ENCODE results near the gene RTN1.

RTN1 gene

GRCh38 chr14:59582845-59583509 lies 287.6 kb downstream of the RTN1 start:
- no peak for DNase-seq
- intact Hi-C loops (cut with DNase I): no loop called here

- no peak for DNase-seq
- intact Hi-C loops (cut with DNase I): no loop called here
Observed at GRCh38 chr14:59582161-59582560, 288.4 kb downstream of the RTN1 start.

GRCh38 chr14:59580911-59581310 lies 289.7 kb downstream of the RTN1 start:
- no peak for DNase-seq
- intact Hi-C loops (cut with DNase I): no loop called here

GRCh38 chr14:59576332-59577294 lies 294.0 kb downstream of the RTN1 start, which contains the start of gene CCDC175:
Gene CCDC175, minus strand, starts transcription at chr14:59576812. Its CDS starts 37 bp downstream, at chr14:59576775.
- intact Hi-C loops (cut with DNase I): loop anchor here (5.0 kb wide), 2 partner anchors 69 to 449 kb away; no protein-coding TSS in a partner anchor
- peak; percentile 59 to 97 (median 83) for DNase-seq

GRCh38 chr14:59570122-59570521 lies 300.5 kb downstream of the RTN1 start:
- intact Hi-C loops (cut with DNase I): no loop called here
- DNase-seq: no peak

DNA sequence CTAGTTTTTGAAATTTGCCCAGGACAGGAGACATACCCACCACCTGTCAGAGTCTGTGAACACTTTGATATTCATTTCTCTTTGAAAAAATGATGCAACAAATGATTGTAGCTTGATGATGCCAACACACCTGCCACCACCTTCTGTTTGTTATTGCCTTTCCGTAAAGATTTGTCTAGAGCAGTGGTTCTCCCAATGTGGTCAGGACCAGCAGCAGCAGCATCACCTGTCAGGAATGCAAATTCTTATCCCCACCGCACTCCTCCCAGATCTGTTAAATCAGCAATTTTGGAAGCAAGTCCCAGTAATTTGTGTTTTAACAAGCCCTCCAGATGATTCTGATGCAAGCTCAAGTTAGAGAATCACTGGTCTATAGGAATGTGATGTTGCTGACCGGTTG lies 303.9 kb downstream of the RTN1 start:
- no peak for DNase-seq
- intact Hi-C loops (cut with DNase I): no loop called here

DNA sequence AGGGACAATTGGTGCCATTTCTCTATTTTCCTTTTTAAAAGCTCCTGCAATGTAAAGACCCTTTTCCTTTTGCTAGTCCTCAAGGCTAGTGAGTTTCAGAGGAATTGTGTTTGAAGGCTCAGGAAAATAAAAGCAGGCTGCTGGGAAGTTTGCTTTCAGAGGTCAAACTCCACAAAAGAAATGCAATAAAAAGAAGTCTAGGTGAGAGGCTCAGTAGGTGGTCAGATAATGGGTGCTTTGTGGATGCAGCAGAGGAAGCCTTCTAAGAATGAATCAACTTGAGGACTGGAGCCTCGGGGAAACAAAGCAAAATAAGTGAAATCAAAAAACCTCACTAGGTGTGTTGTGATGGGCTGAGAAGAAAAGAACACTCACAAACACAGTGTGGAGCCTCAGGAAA lies 304.3 kb downstream of the RTN1 start:
- intact Hi-C loops (cut with DNase I): no loop called here
- no peak for DNase-seq

GRCh38 chr14:59565087-59565486 lies 305.5 kb downstream of the RTN1 start:
- intact Hi-C loops (cut with DNase I): no loop called here
- DNase-seq: no peak

DNA sequence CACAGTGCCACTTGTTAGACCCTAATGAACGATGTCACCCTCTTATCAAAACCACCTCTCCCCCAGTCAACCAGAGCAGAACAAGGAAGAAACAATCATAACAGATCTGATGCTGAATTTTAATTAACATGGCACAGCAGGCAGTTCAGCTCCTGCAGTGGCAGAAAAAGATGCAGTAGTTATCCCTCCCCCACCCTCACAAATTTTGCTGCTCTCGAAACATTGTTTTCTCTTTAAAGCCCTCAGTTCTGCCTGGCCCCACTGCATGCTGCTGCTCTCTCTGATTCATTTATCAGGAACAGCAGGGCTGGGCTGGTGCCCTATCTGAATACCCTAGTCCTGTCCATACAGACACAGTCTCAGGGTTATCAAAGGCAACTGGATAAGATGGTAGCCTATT lies 306.2 kb downstream of the RTN1 start:
- intact Hi-C loops (cut with DNase I): no loop called here

DNA sequence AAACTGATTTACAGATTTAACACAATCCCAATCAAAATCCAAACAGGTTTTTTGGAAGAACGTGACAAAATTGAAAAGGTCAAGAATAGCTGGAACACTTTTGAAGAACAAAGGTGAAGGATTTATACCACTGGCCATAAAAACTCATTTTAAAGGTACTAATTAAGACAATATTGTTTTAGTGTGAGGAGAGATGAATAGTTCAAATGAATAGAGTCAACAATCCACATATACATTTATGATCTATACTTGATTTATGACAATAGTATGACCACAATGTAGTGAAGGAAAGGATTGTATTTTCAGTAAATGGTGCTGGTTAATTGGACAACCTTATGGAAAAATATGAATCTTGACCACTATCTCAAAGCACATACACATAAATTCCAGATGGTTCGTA lies 323.3 kb downstream of the RTN1 start:
- DNase-seq: no peak
- intact Hi-C loops (cut with DNase I): no loop called here

More for the DNA sequence above, 306.2 kb downstream of the RTN1 start:
- DNase-seq: no peak

Measured in posterior cingulate gyrus (tissue), 11 donors.